ENCODE data around the gene MUC5B.

- TF ChIP-seq SIN3A (IDR thresholded peaks at IDR 0.05; ENCODE audit: borderline replicate concordance, insufficient read depth, low read length): no peak
- TF ChIP-seq, protein P1, sequence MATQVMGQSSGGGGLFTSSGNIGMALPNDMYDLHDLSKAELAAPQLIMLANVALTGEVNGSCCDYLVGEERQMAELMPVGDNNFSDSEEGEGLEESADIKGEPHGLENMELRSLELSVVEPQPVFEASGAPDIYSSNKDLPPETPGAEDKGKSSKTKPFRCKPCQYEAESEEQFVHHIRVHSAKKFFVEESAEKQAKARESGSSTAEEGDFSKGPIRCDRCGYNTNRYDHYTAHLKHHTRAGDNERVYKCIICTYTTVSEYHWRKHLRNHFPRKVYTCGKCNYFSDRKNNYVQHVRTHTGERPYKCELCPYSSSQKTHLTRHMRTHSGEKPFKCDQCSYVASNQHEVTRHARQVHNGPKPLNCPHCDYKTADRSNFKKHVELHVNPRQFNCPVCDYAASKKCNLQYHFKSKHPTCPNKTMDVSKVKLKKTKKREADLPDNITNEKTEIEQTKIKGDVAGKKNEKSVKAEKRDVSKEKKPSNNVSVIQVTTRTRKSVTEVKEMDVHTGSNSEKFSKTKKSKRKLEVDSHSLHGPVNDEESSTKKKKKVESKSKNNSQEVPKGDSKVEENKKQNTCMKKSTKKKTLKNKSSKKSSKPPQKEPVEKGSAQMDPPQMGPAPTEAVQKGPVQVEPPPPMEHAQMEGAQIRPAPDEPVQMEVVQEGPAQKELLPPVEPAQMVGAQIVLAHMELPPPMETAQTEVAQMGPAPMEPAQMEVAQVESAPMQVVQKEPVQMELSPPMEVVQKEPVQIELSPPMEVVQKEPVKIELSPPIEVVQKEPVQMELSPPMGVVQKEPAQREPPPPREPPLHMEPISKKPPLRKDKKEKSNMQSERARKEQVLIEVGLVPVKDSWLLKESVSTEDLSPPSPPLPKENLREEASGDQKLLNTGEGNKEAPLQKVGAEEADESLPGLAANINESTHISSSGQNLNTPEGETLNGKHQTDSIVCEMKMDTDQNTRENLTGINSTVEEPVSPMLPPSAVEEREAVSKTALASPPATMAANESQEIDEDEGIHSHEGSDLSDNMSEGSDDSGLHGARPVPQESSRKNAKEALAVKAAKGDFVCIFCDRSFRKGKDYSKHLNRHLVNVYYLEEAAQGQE (IDR thresholded peaks at IDR 0.05; ENCODE audit: insufficient read depth in 1 of 2, low read depth in 2 of 2, low read length in 2 of 2): no peak
Measured at GRCh38 chr11:1293619-1294015, 70.8 kb downstream of the MUC5B start.
